HG03565 (cell line): ENCODE measurements around the gene KRT33A.
"Not testable (repeated sequence)": the region's sequence is repeated elsewhere in the genome, so short reads cannot be mapped to it uniquely, and the experiment has no call there.

Experiments used
- ATAC-seq: cut with Tn5 transposase; IDR thresholded peaks from one replicate; pipeline ENCODE4 v1.9.1; 2021; ENCODE audit warnings: mild to moderate bottlenecking, moderate library complexity; ENCODE audit not compliant: unreplicated experiment

Gene KRT33A

GRCh38 chr17:41366070-41366469, 15.4 kb upstream of the KRT33A start:
- no peak for ATAC-seq

GRCh38 chr17:41363881-41364280, 13.3 kb upstream of the KRT33A start:
- ATAC-seq = no peak

- ATAC-seq = no peak
These were observed 9.8 kb upstream of the KRT33A start for GRCh38 chr17:41360296-41360995.

GRCh38 chr17:41354536-41354935, 3.9 kb upstream of the KRT33A start:
- no peak for ATAC-seq

- ATAC-seq = no peak
These were observed 2.2 kb upstream of the KRT33A start for GRCh38 chr17:41352597-41353366.

GRCh38 chr17:41351177-41351576, 549 bp upstream of the KRT33A start:
- ATAC-seq = no peak

- ATAC-seq = no peak
These were observed 2.5 kb downstream of the KRT33A start for GRCh38 chr17:41347869-41348760.

- not testable (repeated sequence) for ATAC-seq
These were observed 4.2 kb downstream of the KRT33A start for GRCh38 chr17:41346421-41346820.

- ATAC-seq = no peak
These were observed 4.6 kb downstream of the KRT33A start for GRCh38 chr17:41345992-41346391.

- ATAC-seq = no peak
These were observed 7.6 kb downstream of the KRT33A start for GRCh38 chr17:41343029-41343428.

- no peak for ATAC-seq
These were observed 9.4 kb downstream of the KRT33A start for GRCh38 chr17:41340934-41341861.

GRCh38 chr17:41340494-41340893, 10.1 kb downstream of the KRT33A start:
- ATAC-seq = no peak

- ATAC-seq = no peak
These were observed 11.0 kb downstream of the KRT33A start for GRCh38 chr17:41339571-41340172.

- ATAC-seq = no peak
These were observed 11.6 kb downstream of the KRT33A start for GRCh38 chr17:41338961-41339485.

GRCh38 chr17:41335747-41336146, 14.9 kb downstream of the KRT33A start:
- no peak for ATAC-seq

- no peak for ATAC-seq
These were observed 16.0 kb downstream of the KRT33A start for GRCh38 chr17:41334385-41335305.

GRCh38 chr17:41333836-41334235, 16.8 kb downstream of the KRT33A start:
- ATAC-seq = no peak

- ATAC-seq = no peak
These were observed 17.5 kb downstream of the KRT33A start for GRCh38 chr17:41333098-41333497.

GRCh38 chr17:41332239-41332638, 18.4 kb downstream of the KRT33A start:
- ATAC-seq = no peak
